Uterus (tissue), 2 donors: ENCODE results near the gene DENND2A.

Source experiments
- CTCF ChIP-seq, 4 experiments: fragments of 200-600 bp in 2 of 4; fragments of 450-650 bp in 2 of 4; sonication (generic) in 2 of 4; IDR thresholded peaks; one replicate each; pipeline ENCODE4 v1.5.1; 2016 to 2019; ENCODE audit warnings: antibody characterized with exemption in 4 of 4, mild to moderate bottlenecking in 2 of 4, moderate library complexity in 1 of 4
- POLR2A ChIP-seq, 2 donors: fragments of 450-650 bp; IDR thresholded peaks; one replicate each; pipeline ENCODE4 v1.6.1; 2016; ENCODE audit warnings: antibody characterized with exemption in 2 of 2, mild to moderate bottlenecking in 1 of 2, moderate library complexity in 1 of 2

GRCh38 chr7:140688341-140688740, 47.7 kb upstream of the DENND2A start:
- no peak for TF ChIP-seq CTCF (IDR thresholded peaks at IDR 0.05)
- TF ChIP-seq POLR2A (IDR thresholded peaks at IDR 0.05), result no peak
